T-helper 2 cell treated with Interferon-gamma antibody and Interleukin-4, amounts not matched to agents 5 μg/mL and 100 μg/mL, for 36 hours (primary cell): Measurements from ENCODE around the gene TCHH.

Experiments
- DNase-seq: peaks from one replicate; pipeline ENCODE4 v3.0.0; 2021; ENCODE audit warnings: low spot score
- H3K27ac Mint-ChIP-seq: one replicate; pipeline ENCODE4 v1.8.0; 2021; ENCODE audit warnings: mild to moderate bottlenecking, mixed read lengths
- H3K27me3 Mint-ChIP-seq: one replicate; pipeline ENCODE4 v1.8.0; 2021; ENCODE audit warnings: low read depth, mixed read lengths
- H3K36me3 Mint-ChIP-seq: one replicate; pipeline ENCODE4 v1.8.0; 2021; ENCODE audit warnings: low read depth, mixed read lengths
- H3K4me1 Mint-ChIP-seq: one replicate; pipeline ENCODE4 v1.8.0; 2021; ENCODE audit warnings: low read depth, mixed read lengths
- H3K4me3 Mint-ChIP-seq: one replicate; pipeline ENCODE4 v1.8.0; 2022; ENCODE audit warnings: mild to moderate bottlenecking, moderate library complexity, mixed read lengths
- H3K9me3 Mint-ChIP-seq: one replicate; pipeline ENCODE4 v1.8.0; 2021; ENCODE audit warnings: mixed read lengths

The TCHH gene

DNA sequence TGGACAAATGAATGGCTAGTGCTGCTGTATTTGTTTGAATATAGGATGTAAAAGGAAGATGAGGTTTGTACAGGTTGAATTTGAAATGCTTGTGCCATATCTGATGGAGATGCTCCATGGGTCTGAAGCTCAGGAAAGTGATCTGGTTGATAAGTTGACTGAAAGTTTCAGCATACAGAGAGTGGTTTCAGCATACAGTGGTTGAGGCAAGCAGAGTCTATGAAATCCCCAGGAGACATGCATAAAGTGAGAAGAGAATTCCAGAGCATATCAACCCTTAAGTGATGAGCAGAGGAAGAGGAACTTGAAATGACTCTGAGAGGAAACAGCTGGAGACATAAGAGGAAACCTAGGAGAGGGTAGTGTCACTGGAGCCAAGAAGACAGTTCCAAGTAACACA lies 48.1 kb downstream of the TCHH start:
- no peak overlapping the region for H3K27ac Mint-ChIP-seq
- no peaks in the 10 kb centered on the region for H3K36me3 Mint-ChIP-seq
- peaks cover 40% of the 10 kb centered on the region for H3K27me3 Mint-ChIP-seq
- H3K9me3 Mint-ChIP-seq, result no peaks in the 10 kb centered on the region
- no peak for DNase-seq
- H3K4me1 Mint-ChIP-seq, result no peaks in the 10 kb centered on the region
- no peak overlapping the region for H3K4me3 Mint-ChIP-seq

DNA sequence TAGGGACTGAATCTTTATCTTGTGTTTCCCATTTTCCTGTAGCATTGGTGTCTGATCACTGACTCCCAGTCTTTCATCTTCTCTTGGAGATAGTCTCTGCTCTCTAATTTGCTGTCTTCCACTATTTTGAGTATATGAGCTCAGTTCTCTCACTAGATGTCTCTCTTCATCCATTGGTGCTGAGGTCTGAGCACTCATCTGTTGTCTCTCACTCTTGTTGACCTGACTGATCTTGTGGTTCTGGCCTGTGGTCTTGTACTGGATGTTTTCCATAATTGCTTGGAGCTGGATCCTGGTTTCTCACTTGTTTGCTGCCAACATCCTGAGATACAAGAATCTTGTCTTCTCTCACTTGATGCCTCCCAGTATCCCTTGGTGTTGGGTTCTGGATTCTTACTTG lies 53.3 kb downstream of the TCHH start:
- Mint-ChIP-seq H3K9me3 (no peaks in the 10 kb centered on the region), H3K36me3 (no peaks in the 10 kb centered on the region), H3K4me1 (no peaks in the 10 kb centered on the region), H3K4me3 (no peak overlapping the region), H3K27ac (no peak overlapping the region), H3K27me3 (peaks cover 27% of the 10 kb centered on the region)
- DNase-seq, result no peak
